Colon (tissue), 2 donors: ENCODE results near the gene PLEKHD1.
"Not testable (repeated sequence)": the region's sequence is repeated elsewhere in the genome, so short reads cannot be mapped to it uniquely, and the experiment has no call there.

Experiments
- FAIRE-seq: peaks from 2 replicates; lab custom pipeline; 2012; peaks lifted over from hg19 to GRCh38; lab: Jason Lieb, UNC
- donor health status: control.
- donor health status: control.

PLEKHD1 gene

DNA sequence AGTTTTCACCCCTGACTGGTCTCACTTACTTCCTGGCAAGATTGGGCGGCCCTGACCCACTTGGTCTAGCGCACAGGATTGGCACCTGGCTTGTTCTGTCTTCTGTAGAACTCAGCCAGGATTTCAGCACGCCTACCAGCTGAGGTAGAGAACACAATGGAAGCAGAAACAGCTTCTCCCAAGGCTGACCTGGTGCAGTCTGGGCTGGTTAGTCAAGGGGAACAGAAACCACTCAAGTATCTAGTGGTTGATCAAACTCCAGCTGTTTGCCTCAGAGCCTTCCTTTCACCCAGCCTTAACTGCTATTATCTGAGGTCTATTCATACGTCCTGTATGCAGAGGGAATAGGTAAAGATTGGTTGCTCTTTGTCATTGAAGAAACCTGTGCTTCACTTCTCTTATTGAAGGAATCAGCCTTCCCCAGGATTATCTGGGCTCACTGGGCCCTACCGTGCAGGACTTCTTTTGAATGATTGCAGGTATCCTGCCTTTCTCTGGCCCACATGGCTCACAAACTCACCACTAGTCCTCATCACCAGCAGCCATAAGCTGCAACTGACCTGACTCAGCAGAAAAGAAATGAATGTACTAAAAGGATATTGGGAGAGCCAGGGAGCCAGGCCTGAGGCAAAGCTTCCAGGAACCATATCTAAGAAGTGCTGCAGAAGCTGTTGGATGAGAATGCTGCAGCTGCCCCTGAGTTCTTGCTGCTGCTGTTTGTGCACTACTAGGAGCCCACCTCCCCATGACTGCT is 2.5 kb upstream of the PLEKHD1 start:
- FAIRE-seq = no peak

DNA sequence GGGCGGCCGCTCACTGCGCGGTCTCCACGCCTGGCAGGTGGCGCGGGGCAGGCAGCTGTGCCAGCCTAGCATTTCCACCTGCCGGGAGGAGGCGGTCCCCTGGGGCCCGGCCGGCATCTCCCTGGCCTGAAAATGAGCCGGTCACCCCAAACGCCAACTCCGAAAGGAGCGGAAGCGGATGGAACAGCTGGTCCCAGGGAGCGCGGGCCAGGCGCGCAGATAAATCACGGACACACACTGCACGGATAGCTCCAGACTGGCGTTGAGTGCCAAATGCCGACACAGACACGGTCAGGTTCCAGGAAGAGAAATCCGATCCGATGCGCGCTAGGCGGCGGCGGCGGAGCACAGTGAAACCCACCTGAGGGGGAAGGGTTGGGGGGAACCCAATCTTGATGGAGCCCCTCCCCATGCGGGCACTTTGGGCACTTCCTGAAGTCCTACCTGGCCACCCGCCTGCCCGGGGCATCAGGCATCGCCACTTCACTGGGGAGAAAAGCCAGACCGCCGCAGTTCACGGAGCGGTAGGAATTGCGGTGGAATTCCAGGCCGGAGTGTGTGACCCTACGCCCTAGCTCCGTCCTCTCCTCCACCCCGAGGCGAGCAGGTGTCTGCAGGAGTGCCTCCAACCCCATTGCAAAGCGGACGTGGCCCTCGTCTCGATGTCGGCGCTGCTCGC is 624 bp upstream of the PLEKHD1 start:
- no peak for FAIRE-seq

DNA sequence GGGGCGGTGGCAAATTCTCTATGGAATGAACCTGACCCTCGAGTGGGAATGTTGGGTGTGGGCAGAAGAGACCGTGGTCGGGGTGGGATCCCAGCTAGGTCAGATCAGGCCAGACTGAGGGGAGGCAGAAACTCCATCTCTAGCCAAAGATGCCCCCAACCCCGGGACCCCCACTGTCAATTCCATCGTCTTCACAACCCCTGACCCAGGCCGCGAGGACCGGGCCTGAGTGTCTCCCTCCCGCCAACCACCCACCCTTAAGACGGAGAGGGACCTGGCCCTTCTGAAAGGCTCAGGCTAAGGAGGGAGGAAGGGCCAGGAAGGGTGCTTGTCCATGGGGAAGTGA is 760 bp downstream of the PLEKHD1 start:
- FAIRE-seq = no peak

DNA sequence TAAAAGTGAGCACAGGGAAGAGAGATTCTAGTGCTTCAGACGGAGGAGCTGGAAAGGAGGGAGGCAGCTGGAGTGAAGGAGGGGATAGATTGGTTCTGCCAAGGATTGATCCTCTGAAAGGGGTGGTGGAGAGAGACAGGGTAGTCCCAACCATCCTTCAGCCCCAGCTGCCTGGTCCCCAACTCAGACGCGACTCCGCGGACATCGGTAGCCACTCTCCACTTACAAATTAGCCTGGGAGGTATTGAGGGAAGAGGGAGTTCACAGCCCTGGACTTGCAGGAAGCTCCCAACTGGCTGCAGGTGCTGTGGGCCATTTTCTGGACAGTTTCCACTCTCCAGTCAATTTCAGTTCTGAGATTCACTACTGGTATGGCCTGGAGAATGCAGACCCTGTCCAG is 1.2 kb downstream of the PLEKHD1 start:
- FAIRE-seq = no peak

DNA sequence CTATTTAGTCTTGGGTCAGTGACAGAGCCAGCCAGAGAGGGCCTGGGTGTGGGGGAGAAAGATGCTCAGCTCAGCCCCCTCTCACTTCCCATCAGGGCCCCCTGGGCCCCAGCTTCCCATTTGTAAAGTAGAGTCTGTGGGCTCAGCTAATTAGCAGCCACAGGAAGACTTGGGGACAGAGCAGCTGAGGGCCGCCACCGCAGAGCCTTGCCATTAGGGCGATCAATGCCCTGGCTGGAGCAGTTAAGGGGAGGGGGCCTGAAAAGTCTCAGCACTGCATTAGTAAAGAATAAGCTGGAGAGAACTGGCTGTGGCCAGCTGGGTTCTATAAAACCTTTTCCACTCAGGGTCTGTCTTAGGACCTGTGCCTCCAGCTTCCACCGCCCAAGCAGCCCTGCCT is 2.7 kb downstream of the PLEKHD1 start:
- FAIRE-seq = no peak

DNA sequence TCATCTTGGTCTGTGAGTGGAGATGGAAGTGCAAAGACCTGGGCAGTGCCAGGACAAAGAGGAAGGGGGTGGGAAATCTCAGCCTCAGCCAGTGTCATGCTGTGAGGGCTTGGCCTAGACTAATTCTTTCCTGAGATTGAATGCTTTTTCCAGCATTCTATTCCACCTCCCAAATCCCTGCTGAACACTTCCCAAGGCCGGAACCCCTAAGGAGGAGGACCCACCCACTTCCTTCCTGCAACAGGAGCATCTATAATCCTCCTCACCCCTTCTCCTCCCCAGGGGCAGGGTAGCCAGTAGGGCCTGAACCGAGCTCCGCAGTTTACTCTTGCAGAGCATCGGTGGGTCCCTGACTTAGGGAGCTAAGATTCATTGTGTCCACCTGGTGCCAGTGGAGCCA is 3.2 kb downstream of the PLEKHD1 start:
- FAIRE-seq = no peak

DNA sequence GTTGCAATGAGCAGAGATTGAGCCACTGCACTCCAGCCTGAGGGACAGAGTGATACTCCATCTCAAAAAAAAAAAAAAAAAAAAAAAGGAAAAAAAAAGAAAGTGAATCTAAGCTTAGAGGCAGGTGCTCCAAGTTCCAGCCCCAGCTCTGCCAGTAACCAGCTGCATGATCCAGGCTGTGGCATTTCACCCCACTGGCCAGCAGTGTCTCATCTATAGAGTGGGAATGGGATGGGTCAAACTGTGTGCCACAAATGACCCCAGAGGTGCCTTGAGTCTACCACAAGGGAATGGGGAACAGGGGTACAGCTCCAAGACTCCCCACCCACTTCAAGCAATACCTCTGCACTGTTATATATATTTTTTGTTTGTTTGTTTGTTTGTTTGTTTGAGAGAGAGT is 5.0 kb downstream of the PLEKHD1 start:
- FAIRE-seq = no peak

DNA sequence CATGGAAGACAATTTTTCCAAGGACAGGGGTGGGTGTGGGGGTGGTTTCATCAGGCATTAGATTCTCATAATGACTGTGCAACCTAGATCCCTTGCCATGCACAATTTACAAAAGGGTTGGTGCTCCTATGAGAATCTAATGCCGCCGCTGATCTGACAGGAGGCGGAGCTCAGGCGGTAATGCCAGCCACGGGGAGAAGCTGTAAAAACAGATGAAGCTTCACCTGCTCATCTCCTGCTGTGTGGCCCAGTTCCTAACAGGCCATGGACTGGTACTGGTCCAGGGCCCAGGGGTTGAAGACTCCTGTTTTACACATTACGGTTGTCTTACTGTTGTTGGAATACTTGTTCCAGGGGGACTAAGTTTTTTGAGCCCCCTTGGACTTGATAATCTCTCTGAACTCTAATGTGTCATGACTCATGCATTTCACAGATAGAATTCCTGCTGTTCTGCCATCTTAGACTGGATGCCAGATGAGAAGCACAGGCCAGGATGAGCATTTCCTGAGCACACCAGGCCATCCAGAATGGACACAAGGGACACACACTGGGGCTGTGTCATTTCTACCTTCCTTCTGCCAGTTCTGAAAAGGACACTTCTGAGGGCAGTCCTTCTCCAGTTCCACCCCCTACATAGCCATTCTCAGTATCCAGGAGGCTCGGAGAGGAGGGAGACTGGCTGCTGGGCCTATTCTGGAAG is 5.8 kb downstream of the PLEKHD1 start:
- FAIRE-seq = no peak

DNA sequence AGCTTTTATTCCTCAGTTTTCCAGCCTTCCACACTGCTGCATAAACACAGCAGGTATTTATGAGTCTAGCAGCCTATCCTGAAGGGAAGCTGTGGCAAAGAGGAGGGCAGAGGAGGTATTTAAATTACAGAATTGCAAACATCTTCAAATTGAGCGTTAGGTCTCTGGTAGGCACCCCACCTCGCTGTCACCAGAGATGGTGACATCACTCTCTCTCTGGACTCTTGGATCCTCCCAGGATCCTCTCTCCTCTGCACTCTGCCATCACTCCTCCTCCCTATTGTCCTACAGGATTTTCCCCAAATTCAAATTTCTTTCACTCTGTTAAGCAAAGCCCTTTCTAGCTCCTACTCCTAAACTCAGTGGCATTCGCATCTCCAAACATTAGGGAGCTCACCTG is 6.7 kb downstream of the PLEKHD1 start:
- FAIRE-seq = no peak

DNA sequence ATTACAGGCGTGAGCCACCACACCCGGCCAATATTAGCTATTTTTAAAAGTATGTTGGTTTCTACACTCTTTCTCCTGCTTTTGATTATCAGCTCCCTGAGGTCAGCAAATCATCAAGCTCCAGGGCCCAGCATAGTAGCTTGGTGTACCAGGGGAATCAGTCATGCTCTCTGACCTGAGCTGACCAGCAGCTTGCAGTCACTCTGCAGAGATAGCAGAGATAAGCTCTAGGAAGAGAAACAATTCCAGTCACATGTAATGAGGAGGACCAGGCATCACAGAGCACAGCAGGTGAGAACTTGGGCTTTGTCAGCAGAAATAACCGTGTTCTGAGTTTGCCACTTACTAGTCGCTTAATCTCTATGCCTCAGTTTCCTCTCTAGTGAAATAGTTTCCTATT is 8.5 kb downstream of the PLEKHD1 start:
- no peak for FAIRE-seq

DNA sequence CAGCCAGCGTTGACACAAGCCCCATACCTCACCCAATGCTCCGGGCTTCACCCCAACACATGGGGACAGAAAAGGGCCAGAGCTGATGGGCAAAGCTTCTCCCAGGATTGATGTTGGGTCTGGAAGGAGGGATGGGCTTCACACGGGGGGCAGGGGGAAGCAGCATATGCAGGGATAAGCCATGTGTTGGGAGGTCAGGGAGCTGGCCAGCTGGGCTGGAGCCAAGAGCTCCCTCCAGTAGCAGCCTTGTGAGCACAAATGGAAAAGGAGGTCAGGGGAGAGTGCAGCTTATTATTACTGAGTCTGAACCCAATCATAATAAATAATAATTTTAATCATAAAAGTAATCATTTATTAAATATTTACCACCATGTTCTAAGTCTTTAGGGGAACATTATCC is 9.3 kb downstream of the PLEKHD1 start:
- no peak for FAIRE-seq

DNA sequence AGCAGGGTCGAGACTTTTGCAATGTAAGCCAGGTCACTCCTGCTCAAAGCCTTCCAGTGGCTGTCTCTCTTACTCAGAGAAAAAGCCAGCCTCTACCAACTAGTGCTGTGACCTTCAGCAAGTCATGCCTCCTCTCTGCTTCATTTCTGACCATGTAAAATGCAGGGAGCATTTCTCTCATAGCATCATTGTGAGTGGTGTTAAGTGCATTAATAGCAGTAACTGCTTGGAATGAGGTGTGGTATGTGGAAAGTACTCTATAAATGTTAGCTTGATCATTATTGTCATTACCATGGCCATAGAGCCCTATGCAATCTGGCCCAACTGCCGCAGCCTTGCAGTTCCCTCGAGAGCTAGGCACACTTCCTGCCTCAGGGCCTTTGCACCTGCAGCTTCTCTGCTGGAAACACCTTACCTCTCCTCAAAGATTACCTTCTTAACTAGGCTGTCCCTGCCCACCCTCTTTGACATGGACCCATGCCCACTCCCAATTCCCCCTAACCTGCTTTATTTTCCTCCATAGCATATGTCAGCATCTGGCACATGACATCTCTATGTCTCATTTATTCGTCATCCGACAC is 10.9 kb downstream of the PLEKHD1 start:
- FAIRE-seq = no peak

DNA sequence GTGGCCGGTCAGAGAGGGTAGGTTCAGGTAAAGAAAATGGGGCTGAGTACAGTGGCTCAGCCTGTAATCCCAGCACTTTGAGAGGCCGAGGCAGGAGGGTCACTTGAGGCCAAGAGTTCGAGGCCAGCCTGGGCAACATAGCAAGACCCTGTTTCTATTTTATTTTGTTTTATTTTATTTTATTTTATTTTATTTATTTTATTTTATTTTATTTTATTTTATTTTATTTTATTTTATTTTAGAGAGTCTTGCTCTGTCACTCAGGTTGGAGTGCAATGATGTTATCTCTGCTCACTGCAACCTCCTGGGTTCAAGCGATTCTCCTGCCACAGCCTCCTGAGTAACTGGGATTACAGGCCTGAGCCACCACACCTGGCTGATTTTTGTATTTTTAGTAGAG is 13.3 kb downstream of the PLEKHD1 start:
- not testable (repeated sequence) for FAIRE-seq

DNA sequence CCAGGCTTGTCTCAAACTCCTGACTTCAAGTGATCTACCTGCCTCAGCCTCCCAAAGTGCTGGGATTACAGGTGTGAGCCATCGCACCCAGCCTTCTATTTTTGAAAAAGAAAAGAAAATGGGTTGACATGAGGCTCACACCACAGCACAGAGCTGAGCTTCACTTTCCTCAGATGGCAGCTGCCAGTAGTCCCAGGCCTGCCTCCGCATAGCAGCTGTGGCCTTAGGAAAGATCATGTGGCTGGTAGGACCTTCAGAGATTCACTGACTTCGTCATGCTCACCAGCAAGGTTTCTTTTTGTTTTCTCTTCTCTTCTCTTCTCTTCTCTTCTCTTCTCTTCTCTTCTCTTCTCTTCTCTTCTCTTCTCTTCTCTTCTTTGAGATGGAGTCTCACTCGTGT is 13.8 kb downstream of the PLEKHD1 start:
- FAIRE-seq = not testable (repeated sequence)

DNA sequence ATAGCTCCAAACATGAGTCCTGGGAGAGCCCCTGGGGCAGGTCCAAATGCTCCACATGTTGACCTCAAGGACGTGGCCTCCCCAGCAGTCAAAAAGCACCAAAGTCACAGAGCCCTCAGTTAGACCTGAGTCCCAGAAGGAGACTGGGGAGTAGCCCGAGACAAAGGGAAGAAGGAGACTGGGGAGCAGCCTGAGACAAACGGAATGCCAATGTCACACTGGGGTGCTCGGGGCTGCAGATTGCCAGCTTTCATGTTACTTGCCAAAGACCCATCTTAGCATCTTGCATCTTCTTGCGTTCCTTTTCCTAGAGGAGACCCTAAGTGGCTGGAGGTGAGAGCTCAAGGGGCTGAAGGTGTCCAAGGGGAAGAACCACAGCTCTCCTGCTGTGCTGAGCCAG is 14.9 kb downstream of the PLEKHD1 start:
- FAIRE-seq = no peak

DNA sequence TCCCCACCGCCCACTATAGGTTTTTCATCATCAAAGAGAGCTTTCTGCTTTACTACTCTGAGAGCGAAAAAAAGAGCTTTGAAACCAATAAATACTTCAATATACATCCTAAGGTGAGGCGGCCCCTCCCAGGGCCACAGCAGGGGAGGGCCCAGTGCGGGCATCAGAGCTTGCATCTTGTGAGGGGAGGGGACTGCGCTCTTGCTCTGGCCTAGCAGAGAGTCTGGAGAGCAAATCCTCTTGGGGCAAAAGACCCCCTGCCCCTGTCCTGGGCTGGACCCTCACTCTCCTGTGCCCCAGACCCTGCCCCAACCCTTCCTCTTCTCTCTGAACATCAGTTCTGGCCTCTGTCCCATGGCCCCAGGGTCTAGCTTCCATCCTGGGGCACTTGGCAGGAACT is 15.6 kb downstream of the PLEKHD1 start:
- FAIRE-seq = no peak

DNA sequence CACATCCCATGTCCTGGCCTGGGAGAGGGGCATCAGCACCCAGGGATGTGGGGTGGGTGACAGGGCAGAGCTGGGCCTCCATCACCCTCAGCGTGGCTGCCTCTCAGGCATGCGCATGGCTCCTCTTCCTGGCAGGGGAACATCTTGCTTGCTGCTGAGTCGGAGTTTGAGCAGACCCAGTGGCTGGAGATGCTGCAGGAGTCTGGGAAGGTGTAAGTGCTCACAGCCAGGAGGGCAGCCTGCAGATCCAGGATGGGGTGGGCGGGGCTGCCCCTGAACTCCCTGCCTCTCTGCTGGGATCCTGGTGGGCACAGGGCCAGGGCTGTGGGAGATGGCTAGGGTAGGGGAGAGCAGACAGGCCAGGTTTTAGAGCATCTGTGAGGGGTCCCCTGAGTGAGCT is 16.2 kb downstream of the PLEKHD1 start:
- no peak for FAIRE-seq

DNA sequence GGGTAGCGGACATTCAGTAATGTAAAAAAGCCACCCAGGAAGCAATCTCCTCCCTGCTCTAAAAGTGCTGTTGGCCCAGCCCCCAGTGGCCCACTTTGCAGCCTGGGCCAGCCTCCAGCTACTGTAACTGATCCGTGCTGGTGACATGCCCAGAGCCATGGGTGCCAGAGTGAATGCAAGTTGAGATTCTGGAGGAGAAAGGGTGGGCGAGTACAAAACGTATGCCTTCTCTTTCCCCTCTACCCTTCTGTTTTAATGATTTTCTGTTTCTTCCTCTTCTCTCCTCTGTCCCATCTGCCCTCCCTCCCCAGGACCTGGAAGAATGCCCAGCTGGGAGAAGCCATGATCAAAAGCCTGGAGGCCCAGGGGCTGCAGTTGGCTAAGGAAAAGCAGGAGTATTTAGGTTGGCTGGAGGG is 16.9 kb downstream of the PLEKHD1 start:
- no peak for FAIRE-seq

DNA sequence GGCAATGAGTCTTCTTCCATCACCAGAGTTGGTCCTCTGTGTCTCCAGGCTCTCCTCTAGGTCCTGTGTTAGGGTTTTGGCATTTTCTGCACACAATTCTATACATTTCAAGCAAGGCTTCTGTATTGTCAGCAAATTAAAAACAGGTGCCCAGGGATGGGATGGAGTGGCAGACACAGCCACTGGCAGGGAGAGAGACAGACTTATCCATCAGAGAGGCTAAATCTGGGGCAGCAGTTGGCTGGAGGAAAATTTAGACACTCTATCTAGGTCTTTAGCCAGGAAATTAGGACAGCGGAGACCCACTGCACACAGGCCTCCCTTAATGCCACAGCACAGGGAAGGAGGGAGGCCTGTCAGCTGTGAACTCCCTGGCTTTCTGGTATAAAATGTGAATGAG is 20.2 kb downstream of the PLEKHD1 start:
- no peak for FAIRE-seq

DNA sequence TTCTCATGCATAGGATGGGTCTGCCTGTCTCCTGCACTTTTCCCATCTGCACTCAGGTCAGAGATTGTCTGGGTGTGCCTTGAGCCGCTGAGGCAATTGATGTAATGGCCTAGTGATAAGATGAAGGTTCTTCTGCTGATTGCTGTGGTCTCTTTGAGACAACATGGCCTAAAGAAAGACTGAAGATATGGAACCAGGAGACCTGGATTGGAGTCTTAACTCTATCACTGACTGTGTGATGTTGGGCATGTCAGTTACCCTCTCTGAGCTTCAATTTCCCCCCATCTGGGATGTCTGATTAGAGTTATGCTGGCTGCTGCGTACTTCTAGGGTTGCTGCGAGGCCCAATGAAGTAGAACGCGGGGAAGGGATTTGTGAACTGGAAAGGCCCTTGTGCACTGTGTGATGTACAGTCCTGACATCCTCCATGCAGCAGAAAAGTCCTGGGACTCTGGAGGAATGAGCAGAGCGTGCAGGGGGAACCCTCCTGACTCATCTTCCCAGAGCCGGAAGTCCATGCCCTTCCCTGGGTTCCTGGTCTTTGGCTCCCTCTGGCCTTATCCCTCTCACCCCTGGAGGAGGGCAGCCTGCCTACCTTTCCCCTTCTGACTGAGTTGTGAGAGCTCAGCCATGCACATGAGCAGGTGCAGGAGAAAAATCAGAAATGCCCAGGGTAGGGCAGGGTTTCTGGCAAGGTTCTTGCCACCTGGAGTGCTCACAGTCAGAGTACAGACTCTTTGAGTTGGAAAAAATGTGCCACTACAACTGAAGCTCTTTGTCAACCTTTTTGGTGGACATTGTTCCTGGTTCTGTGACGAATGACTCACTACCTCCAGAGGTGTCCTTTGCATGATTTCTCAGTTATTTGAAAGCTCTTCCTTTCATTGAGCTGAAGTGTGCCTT is 21.1 kb downstream of the PLEKHD1 start:
- FAIRE-seq = no peak

DNA sequence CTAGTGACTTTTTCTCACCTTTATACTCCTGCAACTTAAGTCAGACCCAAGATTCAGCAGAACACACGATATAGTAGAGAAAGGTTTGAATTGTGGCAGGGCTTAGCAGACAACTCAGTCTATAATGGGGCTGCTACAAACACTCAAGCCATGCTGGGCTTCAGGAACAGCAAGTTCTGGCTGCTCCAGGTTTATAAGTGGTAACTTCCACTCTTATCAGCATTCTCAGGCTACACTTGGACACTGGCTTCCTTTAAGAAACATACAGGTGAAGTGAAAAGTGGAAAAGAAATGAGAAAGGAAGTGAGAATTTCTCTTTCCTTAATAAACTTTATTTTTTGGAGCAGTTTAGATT is 21.7 kb downstream of the PLEKHD1 start:
- no peak for FAIRE-seq
